Activated T-cell treated with anti-CD3 and anti-CD28 coated beads, Interleukin-2, amount 50 U/mL, for 48 hours (primary cell): ENCODE data around the gene TFDP2.

ENCODE experiments used
- DNase-seq, 2 experiments: peaks; one replicate each; pipeline ENCODE4 v3.0.0-alpha.2; 2020

TFDP2 gene

DNA sequence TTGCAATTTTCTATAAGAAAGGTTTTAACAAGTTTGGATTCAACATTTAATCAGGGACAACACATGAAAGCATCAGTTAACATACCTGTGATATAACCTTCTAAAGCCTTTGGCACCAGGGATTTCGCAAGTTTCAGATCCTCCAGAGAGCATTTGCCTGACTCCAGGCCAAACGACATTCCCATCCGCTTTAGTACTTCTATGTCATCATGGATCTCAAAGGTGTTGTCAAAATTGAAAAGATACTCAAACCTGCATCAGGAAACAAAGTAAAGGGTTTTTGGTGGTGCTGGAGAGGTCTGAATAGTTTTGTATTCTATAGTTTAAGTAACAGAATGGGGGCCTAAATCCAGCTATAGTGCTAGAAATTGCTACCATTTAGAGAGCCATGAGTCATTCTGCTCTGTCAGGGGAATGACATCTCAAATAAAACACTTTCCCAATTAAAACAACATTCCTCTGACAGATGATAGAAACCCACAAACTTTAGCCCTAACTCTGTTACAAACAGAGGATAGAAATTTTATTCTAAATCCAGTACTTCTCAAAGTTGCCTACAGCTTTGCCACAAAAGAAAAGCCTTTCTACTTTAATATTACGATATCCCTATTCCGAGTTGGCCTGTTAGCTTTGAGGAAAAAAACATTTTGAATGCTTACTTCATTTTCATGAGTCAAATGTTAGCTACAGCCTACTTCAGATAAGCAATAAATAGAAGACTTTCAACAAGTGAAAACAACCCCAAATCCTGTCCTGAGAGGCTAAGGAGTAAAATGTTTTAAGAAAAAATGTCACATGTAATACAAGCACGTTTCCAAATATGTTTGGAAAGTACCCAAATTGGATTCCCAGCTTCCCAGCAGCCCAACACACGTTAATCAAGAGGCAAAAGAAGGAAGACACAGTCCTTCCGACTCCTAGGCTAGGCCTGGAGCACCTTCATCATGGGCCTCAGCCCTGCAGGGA is 189.5 kb downstream of the TFDP2 start:
- DNase-seq = no peak

- no peak for DNase-seq
Measured at GRCh38 chr3:141955175-141955574, 194.2 kb downstream of the TFDP2 start.

DNA sequence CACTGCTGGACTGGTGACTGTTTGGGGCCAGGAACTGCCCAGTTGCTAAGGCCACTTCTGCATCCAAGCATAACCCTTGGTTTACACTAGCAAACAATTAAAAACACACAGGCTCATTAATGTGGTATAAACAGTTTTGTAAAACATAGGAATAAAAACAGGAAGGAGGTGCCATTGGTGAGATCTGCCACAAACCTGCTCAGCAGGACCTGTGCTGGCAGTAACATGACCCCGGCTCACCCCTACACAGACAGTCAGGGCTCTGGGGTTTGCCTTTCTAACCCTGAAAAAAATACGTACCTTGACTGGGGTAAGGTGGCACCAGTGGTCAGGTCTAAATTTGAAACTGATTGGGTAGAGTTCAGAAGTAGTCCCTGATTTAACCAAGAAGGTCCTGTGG is 196.7 kb downstream of the TFDP2 start:
- DNase-seq = no peak

- no peak for DNase-seq
Measured at GRCh38 chr3:141950572-141951493, 198.5 kb downstream of the TFDP2 start.

DNA sequence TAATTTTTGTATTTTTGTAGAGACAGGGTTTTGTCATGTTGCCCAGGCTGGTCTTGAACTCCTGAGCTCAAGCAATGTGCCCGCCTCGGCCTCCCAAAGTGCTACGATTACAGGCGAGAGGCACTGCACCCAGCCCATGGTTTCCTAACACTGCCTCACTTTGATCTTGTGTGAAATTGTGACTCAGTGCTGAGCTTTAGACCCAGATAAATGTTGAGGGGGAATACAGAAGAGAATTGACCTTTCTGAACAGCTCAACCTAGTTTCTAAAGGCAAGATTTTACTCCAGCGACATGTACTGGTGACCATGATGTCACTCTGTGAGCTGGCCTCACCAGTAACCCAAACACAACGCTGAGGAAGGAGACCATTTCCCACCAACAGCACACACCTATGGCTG is 199.4 kb downstream of the TFDP2 start:
- no peak for DNase-seq

DNA sequence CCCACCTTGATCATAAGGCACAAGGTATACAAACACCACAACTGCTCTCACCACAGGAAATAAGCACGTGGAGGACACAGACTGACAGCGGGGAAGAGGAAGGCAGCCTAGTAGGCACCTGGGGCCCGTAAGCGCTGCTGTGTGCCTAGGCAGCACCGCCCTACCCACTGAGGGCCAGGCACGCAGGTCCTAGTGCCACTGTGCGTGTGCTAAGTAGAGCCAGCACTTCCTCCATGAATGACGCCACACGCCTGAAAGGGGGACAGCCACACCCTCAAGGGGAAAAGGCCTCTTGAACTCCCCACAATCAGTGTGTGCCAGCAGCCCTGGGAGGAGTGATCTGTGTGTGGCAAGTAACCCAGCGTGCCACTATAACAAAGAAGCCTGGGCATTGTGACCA is 199.9 kb downstream of the TFDP2 start:
- no peak for DNase-seq

DNA sequence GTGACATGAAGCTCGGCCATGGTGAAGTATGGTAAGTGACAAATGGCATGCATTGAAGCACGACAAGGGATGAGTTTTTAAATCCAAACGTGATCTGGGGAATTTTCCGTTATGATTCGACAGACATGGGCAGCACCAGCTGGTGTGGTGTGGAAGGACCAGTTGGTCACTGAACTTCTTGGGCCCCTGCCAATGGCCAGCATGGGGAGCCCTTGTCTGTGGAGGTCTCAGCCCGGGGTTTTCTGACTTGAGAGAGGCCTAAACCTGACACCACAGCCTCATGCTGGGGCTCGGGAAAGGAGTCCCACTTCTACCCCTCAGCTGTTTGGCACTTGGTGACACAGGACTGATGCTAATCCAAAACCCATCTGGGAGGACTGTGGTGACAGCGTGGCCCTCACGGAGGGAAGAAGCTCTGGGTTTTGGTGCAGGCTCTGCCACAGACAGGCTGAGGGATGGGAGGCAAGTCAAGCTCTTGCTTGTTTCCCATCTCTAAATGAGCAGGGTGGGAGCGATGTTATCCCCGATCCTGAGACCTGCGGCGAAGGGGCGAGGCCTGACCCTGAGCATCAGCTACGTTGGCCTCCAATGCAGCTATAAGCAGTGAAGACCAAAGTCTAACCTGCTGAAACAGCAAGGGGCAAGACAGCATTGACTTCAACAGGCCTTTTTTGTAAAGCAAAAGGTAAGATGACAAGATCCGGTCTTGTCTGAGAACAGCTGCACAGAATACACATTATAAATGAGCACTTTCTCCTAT is 203.4 kb downstream of the TFDP2 start:
- no peak for DNase-seq

DNA sequence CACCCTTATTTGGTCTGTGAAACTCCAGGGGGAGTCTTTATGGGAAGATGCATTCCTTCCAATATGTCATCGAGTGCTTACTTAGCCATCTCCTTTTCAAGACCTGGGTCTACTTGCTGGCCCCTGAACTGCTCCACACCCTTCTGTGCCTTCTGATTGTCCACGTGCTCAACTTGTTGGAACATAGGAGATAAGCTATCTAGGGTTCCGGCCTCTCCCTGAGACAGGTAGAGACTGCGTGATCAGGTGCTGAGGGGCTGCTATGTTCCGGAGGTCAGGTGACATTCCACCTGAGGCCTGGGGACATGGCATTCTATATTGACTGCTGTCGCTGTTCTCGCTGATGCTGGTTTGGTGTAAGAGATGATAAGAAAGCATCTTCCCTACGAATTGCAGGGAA is 207.3 kb downstream of the TFDP2 start:
- DNase-seq = peak in 1 of 2 experiments; percentile 16

DNA sequence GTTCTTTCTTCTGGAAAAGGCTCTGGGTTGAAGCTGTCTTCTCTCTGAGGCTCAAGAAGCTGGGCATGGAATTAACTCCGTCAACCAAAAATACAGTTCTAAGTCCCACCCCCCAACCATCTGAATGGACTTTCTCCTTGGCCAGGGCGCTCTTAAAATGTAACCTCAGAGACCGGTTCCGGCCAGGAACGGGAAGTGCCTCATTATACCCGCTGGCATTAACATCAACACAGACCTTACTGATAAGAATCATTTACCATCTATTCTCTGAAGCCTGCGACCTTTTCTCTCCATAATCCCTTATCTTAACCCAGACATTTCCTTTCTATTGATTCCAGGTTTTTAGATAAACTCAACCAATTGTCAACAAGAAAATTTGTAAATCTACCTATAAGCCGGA is 208.3 kb downstream of the TFDP2 start:
- DNase-seq = peak; percentile 15 to 18

- peak; percentile 75 to 78 for DNase-seq
Measured at GRCh38 chr3:141940194-141940776, 209.1 kb downstream of the TFDP2 start.

DNA sequence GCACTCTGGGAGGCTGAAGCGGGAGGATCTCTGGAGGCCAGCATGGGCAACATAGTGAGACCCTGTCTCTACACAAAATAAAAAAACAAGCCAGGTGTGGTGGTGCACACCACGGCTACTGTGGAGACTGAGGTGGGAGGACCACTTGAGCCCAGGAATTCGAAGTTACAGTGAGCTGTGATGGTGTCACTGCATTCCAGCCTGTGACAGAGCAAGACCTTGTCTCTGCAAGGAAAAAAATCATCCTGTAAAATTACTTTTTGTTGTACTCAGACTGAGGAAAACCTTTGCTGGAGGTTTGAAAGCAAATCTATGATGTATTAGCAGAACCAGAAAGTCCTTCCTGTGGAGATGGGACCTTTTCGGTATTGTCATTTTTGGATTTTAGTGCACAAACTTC is 209.6 kb downstream of the TFDP2 start:
- peak in 1 of 2 experiments; percentile 17 for DNase-seq

- DNase-seq = peak in 1 of 2 experiments; percentile 13
Measured at GRCh38 chr3:141938011-141938500, 211.3 kb downstream of the TFDP2 start.

- DNase-seq = no peak
Measured at GRCh38 chr3:141934354-141934753, 215.0 kb downstream of the TFDP2 start.

DNA sequence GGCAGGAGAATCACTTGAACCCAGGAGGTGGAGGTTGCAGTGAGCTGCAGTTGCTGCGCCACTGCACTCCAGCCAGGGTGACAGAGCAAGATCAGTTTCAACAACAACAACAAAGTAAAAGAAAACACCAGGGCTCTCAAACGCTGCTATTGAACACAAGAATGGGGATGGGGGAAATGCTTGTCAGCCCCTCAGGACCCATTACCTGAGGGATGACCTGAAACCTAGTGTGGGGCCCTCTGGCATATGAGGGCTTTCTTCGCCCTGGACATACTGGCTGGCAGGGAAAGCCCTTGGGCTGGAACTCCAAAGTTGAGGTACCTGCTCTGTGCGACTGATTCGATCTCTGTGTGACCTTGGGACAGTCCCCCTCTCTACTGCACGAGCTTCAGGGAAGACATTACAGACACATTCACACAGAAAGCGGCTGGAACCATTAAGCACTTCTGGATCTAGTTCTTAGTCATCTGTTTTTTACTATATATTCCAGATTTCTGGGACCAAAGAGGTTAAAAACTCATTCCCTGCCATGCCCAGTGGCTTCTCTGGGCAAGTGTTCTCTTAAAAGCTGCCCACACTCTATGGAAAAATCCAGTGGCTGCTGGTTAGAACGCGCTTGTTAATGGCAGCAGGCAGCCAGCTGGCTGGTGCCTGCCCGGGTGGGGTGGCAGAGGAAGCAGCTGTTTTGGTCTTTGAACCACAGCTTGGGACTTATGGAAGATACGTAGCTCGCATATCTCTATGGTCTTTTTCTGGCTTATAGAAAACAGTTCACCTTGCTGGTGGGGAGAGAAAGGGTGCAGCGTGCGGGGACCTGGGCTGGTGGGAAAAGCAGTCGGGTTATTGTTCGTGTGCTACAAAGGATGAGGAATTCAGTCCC is 215.7 kb downstream of the TFDP2 start:
- peak; percentile 16 to 18 for DNase-seq

DNA sequence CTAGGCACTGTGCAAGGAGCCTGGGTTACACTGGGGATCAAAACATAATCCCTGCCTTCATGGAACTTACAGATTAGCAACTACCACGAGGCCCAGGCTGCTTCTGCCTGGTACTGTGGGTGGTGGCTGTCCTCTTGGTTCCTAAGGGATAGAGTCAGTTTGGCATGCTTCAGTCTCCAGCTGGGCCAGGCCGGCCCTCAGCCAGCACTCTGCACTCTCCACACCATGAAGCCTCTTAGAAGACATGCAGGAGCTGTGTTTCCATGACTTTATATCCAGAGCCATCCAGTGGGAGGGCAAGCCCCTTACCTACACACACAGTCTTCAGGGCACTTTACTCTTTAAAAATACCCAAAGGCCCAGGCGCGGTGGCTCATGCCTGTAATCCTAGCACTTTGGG is 218.5 kb downstream of the TFDP2 start:
- peak; percentile 13 to 15 for DNase-seq

DNA sequence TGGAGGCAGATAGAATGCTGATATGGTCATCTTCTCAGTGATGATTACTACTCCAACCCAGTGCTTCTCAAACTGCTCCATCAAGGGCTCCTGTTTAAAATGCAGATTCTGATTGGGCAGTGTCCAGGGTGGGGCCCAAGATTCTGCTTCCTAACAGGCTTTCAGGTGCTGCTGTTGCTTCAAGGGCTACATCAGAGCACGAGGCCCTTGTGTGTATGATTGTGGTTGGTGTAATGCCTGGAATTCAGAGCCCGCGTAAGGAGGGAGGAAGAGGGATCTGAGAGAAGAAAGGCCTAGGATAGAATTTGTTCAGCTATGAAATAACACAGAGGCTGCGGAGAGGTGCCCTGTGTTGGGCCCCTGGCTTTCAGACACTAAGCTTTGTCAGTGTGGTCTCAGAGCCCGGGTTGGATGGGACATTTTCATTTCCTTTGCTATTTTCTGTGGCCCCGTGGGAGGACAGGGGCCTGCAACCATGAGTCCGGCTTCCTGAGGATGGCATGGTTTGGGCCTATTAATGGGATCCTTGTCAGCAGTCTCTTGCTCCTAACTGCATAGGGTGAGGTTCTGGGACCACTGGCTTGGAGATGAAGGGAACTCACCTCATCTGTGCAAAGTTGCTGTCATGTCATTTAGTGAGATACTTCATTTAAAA is 219.9 kb downstream of the TFDP2 start:
- DNase-seq = peak; percentile 13 to 16

DNA sequence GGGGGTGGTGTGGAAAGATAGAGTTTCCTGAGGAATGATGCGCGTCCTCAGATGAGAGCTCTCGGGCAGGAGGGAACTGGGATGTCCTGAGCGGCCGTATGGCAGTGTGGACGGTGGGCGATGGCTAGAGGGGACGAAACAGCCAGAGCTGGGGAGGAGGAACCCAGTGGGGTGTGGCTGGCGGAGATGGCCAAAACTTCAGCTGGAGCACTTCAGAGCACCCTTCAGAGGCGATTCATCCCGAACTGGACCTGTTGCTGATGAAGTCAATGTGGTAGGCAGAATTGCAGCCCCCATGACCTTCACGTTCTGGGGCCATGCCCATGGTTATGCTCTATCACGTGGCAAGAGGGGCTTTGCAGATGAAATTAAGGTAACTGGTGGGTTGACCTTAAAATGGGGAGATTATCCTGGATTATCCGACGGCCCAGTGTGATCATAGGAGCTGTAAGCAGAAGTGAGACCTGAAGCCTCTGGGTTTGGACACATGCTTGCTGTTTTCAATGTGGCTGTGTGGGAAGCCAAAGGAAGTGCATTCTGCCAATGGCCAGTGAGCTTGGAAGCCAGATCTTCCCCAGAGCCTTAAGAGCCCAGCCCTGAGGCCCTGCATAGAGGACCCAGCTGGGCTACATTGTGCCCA is 220.6 kb downstream of the TFDP2 start:
- peak; percentile 19 to 21 for DNase-seq

- DNase-seq = peak; percentile 6 to 13
Measured at GRCh38 chr3:141926929-141927328, 222.4 kb downstream of the TFDP2 start.

- DNase-seq = peak in 1 of 2 experiments; percentile 13
Measured at GRCh38 chr3:141925677-141926076, 223.7 kb downstream of the TFDP2 start.

- DNase-seq = peak in 1 of 2 experiments; percentile 15
Measured at GRCh38 chr3:141921316-141921715, 228.0 kb downstream of the TFDP2 start.
